AG10803 (cell line): ENCODE results near the gene EHBP1.

Experiments
- DNase-seq: peaks from one replicate; pipeline ENCODE4 v3.0.0; 2010; ENCODE audit warnings: low read depth
- H3K4me3 ChIP-seq: 2 replicates; pipeline ENCODE4 v1.5.1; 2011; ENCODE audit warnings: mild to moderate bottlenecking, low read length, control low read depth
- TF ChIP-seq, protein P1 (sequence below): conservative IDR thresholded peaks from 2 replicates; pipeline ENCODE4 v1.5.1; 2011; ENCODE audit warnings: mild to moderate bottlenecking, low read length, control low read depth, inconsistent platforms

Gene EHBP1

DNA sequence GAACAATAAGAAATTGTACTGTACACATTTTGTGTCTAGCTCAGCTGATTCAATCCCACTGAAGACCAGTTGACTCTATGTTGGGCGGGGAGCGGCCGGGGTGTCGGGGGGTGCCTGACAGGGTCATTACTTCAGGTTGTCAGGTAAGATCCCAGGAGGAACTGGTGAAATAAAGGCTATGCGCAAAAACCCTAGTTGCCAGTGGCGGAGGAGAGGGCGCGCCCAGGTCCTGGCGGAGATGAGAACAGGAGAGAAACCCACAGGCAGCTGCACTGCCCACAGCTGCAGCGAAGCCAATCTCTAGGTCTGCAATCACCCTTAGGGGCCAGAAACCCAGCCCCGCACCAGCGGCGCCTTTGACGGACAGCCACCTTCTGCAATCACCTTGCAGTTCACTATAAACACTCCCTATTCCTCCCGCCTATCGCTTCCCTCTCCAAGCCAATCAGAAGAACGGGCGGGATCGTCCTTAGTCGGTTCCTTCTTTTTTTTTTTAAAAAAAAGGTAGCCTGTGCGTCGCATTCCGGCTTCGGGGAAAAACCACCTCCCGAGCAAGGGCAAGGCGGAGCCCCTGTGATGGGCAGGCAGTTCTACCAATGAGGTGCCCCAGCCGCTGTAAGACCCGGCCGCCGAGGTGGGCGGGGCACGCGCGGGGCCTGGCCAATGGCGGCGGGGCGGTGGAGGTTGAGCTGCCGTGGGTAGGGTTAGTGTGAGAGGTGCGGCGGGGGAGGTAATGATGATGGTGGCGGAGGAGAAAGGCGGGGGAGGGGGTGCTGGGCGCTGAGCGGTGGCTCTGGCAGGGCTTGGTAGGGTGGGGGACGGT, at the start of gene EHBP1:
TSS of gene EHBP1 (plus strand) at position 707 of the 823 bp plus-strand sequence. CDS start 1,479 bp downstream, outside the sequence.
- TF ChIP-seq, protein P1, sequence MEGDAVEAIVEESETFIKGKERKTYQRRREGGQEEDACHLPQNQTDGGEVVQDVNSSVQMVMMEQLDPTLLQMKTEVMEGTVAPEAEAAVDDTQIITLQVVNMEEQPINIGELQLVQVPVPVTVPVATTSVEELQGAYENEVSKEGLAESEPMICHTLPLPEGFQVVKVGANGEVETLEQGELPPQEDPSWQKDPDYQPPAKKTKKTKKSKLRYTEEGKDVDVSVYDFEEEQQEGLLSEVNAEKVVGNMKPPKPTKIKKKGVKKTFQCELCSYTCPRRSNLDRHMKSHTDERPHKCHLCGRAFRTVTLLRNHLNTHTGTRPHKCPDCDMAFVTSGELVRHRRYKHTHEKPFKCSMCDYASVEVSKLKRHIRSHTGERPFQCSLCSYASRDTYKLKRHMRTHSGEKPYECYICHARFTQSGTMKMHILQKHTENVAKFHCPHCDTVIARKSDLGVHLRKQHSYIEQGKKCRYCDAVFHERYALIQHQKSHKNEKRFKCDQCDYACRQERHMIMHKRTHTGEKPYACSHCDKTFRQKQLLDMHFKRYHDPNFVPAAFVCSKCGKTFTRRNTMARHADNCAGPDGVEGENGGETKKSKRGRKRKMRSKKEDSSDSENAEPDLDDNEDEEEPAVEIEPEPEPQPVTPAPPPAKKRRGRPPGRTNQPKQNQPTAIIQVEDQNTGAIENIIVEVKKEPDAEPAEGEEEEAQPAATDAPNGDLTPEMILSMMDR: no peak
- peak; percentile 100 for DNase-seq
- peak within 1 kb of the TSS; percentile 86 for H3K4me3 ChIP-seq

- no peak overlapping the region for H3K4me3 ChIP-seq
- DNase-seq: no peak
- TF ChIP-seq, protein P1: no peak
These were observed 47.7 kb upstream of the EHBP1 start for GRCh38 chr2:62657783-62658182.

GRCh38 chr2:62658891-62659290, 46.6 kb upstream of the EHBP1 start:
- DNase-seq: no peak
- H3K4me3 ChIP-seq: no peak overlapping the region
- TF ChIP-seq, protein P1: no peak

DNA sequence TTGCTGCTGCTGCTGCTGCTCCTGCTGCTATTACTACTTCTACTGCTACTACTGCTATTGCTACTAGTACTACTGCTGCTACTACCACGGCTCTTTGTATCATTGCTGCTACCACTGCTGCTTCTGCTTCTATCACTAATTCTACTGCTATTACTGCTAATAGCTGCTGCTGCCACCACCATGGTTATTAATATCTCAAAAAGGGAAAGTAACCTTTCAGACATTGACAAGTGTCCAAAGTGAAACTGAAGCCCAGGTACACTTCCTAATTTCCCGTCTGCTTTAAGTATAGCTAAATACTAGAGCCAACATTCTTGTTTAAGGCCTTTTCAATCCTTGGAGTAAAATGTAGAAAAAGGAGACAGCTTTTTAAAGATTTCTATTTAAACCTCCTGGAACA, 45.4 kb upstream of the EHBP1 start:
- TF ChIP-seq, protein P1: no peak
- no peak overlapping the region for H3K4me3 ChIP-seq
- DNase-seq: no peak

DNA sequence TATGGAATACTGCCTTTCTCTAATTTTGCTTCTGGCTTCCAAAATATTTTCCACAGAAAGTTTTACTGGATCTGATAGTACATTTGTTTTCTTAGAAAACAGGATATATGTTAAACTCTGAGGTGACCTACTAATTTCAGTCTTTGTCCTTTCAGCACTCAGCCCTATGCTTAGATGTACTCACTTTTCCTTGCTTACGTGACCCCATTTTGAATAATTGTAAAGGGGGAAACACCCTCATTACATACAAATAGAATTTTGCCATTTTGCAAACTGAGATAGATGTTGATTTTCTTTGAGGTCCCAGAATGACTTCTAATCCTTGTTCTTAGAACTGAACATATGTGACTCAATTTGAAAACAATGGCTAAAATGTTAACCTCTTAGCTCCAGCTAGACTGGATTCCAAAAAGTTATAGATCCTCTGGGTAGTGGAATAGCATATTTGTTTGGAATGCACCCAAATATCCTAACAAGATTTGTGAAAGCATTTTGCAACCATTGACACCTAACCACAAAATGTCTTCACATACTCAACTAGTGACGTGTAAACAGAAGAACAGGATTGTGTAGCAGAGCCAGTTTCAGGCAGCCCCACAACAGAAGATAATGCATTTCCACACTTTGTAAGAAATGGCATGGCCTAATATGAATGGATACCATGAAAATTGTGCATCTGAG, 44.8 kb upstream of the EHBP1 start:
- TF ChIP-seq, protein P1: no peak
- peak; percentile 99 for DNase-seq
- no peak overlapping the region for H3K4me3 ChIP-seq

DNA sequence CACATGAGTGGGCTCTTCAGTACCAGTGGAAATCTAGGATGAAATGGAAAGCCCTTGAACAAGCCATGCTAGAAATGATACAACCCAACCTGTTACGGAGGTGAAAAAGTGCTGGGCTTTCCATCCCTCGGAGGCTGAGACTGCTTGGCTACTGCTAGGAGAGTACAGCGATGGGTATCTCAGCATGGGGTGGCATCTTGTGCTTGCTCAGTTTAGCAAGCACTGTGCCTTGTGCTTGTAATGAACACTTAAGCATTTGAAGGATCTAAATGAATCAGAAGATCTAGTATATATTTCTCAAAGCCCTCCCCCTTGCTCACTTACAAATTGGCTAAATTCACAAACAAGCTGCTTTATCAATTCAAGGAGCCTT, 44.3 kb upstream of the EHBP1 start:
- no peak for DNase-seq
- no peak overlapping the region for H3K4me3 ChIP-seq
- TF ChIP-seq, protein P1: no peak

DNA sequence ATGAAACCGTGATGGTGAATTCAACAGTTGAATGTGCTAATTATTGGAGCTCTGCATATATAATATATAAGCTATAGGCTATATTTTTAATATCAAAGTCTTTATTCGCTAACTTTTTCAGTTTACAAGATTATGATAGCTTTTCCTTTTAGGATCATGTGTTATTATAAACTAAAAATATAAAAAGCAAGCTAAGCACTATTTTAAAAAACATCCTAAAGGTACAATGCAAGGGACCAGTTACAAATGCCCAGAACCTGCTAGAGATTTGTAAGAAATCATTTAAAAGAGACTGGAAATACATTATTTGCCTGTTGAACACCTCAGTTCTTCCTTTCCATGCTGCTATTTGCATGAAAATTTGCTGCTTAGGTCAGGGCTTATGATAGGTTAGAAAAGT, 43.4 kb upstream of the EHBP1 start:
- TF ChIP-seq, protein P1: no peak
- no peak overlapping the region for H3K4me3 ChIP-seq
- DNase-seq: no peak
